Urinary bladder (tissue), 4 donors: ENCODE results near the gene NDUFS4. TPM values are rescaled to one million over a fixed set of nuclear protein-coding genes. Genes with fewer than 3 reads are reported as not detected.
"Not testable (repeated sequence)": the region's sequence is repeated elsewhere in the genome, so short reads cannot be mapped to it uniquely, and the experiment has no call there.

Experiments
- DNase-seq: peaks from one replicate; pipeline ENCODE4 v3.0.0-alpha.2; 2015; ENCODE audit errors: extremely low spot score
- H3K27ac ChIP-seq: one replicate; pipeline ENCODE4 v1.5.1; 2013; ENCODE audit warnings: low read depth, mild to moderate bottlenecking, moderate library complexity
- H3K36me3 ChIP-seq: one replicate; pipeline ENCODE4 v1.6.1; 2013; ENCODE audit warnings: mild to moderate bottlenecking, moderate library complexity; ENCODE audit not compliant: insufficient read depth
- H3K4me1 ChIP-seq: one replicate; pipeline ENCODE4 v1.6.1; 2013; ENCODE audit warnings: mild to moderate bottlenecking, moderate library complexity; ENCODE audit not compliant: insufficient read depth
- H3K4me3 ChIP-seq: one replicate; pipeline ENCODE4 v1.5.1; 2013; ENCODE audit warnings: low read depth, low read length
- WGBS: extraction: QIAGEN DNeasy Blood & Tissue Kit; methylation state at CpG from one replicate; pipeline ENCODE4 v1.1.7; 2013; 5-methylcytosine and 5-hydroxymethylcytosine counted together
- polyA plus RNA-seq: library from polyadenylated mRNA; stranded (reverse); fragments of 200-250 nt; gene quantifications from one replicate; pipeline ENCODE4 v1.2.3, GENCODE V29; 2013
- total RNA-seq: library from RNA; depleted of rRNA; stranded (reverse); fragments of >200 nt; gene quantifications from one replicate; pipeline ENCODE4 v1.2.3, GENCODE V29; 2014
- donor health status: healthy with polysubstance abuse.
- donor health status: healthy.

The NDUFS4 gene
- total and polyA plus RNA-seq, 2 donors = 105 to 107 TPM

DNA sequence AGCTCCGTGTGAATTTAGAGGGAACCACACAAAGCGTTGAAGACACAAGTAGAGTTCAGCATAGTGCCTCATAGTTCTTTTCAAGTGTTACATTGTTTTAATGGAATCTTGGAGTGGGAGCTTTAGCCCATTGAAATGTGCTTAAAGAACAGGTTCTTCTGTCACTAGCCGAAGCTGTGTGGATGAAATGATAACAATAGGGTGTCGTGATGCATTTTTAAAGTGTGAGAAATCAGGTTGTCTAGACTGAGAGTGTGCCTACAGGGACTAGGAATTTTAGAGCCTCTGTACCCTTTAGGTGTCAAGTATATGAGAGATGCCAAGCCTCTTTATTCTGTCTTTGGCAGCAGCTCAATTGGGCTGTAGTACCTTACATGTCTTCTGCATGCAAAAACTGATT is 83.0 kb downstream of the NDUFS4 start:
- H3K4me3 ChIP-seq = no peak overlapping the region
- 84% methylated on average over 4 of the region's 4 CpGs for WGBS
- H3K4me1 ChIP-seq = no peaks in the 10 kb centered on the region
- H3K36me3 ChIP-seq = no peaks in the 10 kb centered on the region
- H3K27ac ChIP-seq = no peak overlapping the region
- no peak for DNase-seq

DNA sequence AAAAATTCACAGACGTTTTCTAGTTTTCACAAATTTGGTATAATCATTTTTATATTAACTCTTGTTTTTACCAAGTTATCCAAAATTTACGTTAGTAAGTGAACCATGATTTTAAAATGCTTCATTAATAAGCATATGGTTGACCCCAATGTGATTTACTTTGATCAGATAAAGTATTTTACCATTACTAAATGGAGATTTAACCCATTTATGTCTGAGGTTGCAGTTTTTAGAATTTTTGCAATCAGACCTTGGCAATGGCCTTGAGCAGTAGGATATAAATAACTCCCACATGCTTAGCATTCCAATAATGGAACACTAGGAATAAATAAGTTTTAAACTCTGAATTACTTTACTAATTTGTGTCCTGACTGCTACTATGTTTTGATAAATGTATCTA is 84.6 kb downstream of the NDUFS4 start:
- no peak overlapping the region for H3K4me3 ChIP-seq
- 70% methylated on average over 2 of the region's 2 CpGs for WGBS
- H3K36me3 ChIP-seq = no peaks in the 10 kb centered on the region
- no peaks in the 10 kb centered on the region for H3K4me1 ChIP-seq
- no peak overlapping the region for H3K27ac ChIP-seq
- no peak for DNase-seq

DNA sequence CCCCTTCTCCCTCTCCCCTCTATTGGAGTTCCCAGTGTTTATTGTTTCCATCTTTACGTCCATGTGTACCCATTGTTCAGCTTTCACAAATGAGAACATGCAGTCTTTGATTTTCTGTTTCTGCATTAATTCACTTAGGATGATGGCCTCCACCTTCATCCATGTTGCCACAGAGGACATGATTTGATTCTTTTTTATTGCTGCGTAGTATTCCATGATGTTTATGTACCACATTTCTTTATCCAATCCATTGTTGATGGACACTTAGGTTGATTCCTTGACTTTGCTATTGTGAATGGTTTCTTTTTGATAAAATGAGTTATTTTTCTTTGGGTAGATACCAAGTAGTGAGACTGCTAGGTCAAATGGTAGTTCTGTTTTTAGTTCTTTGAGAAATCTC is 88.9 kb downstream of the NDUFS4 start:
- H3K36me3 ChIP-seq = no peaks in the 10 kb centered on the region
- H3K4me1 ChIP-seq = no peaks in the 10 kb centered on the region
- H3K27ac ChIP-seq = no peak overlapping the region
- DNase-seq = no peak
- 98% methylated on average over 2 of the region's 2 CpGs for WGBS
- H3K4me3 ChIP-seq = no peak overlapping the region

DNA sequence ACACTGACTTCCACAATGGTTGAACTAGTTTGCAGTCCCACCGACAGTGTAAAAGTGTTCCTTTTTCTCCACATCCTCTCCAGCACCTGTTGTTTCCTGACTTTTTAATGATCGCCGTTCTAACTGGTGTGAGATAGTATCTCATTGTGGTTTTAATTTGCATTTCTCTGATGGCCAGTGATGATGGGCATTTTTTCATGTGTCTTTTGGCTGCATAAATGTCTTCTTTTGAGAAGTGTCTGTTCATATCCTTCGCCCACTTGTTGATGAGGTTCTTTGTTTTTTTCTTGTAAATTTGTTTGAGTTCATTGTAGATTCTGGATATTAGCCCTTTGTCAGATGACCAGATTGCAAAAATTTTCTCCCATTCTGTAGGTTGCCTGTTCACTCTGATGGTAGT is 100.1 kb downstream of the NDUFS4 start:
- H3K4me1 ChIP-seq, H3K4me3 ChIP-seq, DNase-seq, H3K36me3 ChIP-seq, H3K27ac ChIP-seq: not testable (repeated sequence)
- WGBS = 97% methylated on average over 4 of the region's 4 CpGs

DNA sequence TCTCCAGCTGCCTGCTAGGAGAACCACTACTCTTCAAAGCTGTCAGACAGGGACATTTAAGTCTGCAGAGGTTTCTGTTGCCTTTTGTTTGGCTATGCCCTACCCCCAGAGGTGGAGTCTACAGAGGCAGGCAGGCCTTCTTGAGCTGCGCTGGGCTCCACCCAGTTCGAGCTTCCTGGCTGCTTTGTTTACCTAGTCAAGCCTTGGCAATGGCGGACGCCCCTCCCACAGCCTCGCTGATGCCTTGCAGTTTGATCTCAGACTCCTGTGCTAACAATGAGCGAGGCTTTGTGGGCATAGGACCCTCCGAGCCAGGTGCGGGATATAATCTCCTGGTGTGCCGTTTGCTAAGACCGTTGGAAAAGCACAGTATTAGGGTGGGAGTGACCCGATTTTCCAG is 104.9 kb downstream of the NDUFS4 start:
- 95% methylated on average over 10 of the region's 11 CpGs for WGBS
- H3K36me3 ChIP-seq, H3K4me3 ChIP-seq, H3K4me1 ChIP-seq, DNase-seq, H3K27ac ChIP-seq: not testable (repeated sequence)

DNA sequence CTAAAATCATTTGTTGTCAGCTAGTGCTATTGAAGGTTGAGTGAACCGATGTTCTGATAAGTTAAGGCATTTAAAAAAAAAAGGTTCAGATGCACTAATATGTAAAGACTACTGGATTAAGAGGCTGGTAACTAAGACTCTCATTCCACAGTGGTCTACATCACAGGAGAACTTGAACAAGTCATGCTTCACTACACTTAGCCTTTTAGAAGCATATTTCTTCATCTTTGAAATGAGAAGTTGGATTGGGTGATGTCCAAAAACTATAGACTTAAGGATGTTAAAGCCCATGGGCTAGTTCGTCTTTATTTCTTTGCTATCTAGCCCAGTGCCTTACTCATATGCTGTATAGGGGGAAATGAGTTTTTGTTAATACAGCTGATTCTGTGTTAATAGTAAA is 107.2 kb downstream of the NDUFS4 start:
- H3K27ac ChIP-seq = no peak overlapping the region
- no peak for DNase-seq
- H3K4me1 ChIP-seq = peaks cover 1% of the 10 kb centered on the region
- peaks cover 2% of the 10 kb centered on the region for H3K36me3 ChIP-seq
- 97% methylated on average over 2 of the region's 2 CpGs for WGBS
- no peak overlapping the region for H3K4me3 ChIP-seq

DNA sequence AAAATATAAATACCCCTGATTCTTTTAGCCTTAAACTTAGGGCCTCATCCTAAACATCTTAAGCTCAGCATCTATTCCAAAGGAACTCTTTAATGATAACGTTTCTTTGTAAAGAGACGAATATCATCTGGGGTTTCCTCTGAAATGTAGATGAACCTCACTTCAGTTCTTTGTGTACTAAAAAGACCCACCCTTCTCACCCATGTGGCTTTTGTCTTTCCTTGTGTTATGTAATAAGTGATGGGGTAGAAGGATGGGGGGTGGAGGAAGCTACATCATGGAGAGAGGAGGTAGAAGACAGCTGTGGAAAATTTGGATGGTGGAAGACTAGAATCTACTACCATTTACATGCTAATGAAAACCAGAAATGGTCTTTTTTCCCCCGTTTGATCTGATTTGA is 111.0 kb downstream of the NDUFS4 start:
- WGBS = 76% methylated on average over 3 of the region's 3 CpGs
- no peaks in the 10 kb centered on the region for H3K36me3 ChIP-seq
- no peak overlapping the region for H3K27ac ChIP-seq
- no peak for DNase-seq
- H3K4me3 ChIP-seq = no peak overlapping the region
- H3K4me1 ChIP-seq = peaks cover 1% of the 10 kb centered on the region

DNA sequence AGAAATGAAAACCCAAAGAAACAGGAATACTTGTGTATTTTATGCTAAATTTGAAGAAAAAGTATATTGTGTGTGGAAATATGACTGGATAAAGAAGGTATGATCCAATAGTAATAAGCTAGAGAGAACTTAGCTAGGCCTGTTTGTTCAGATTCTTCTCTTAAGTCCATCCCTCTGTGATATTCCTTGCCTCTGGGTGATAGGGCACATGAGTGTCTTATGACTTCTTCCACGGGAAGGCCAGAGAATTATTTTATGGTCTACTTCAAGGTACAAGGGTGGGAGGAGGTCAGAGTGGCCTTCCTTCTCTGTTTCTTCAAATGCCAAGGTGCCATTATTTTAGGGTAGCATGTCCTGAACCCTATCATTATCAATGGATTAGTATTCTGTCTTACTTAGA is 113.7 kb downstream of the NDUFS4 start:
- Histone ChIP-seq H3K36me3 (no peaks in the 10 kb centered on the region), H3K4me3 (no peak overlapping the region), H3K4me1 (peaks cover 1% of the 10 kb centered on the region), H3K27ac (no peak overlapping the region)
- no peak for DNase-seq
- 86% methylated on average over 1 of the region's 1 CpG for WGBS

DNA sequence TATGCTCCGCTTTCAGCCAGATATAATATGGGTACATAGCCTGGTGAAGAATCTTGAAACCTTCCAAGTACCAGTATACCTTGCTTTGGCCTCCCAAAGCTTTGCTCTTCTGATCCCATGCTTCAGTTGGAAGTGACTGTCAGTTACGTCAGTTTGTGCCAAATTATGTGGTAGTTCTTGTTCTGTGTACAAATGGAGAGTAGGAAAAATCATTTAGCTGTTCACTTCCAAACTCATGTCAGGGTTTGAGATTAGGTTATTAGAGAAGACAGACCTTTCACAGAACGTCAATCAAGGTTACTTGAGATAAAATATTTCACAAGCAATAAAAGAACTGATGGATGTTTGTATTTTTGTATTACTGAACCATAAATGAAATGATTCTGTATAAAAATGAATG is 117.2 kb downstream of the NDUFS4 start:
- Histone ChIP-seq H3K36me3 (no peaks in the 10 kb centered on the region), H3K27ac (no peak overlapping the region), H3K4me3 (no peak overlapping the region), H3K4me1 (no peaks in the 10 kb centered on the region)
- 93% methylated on average over 3 of the region's 3 CpGs for WGBS
- DNase-seq = no peak

DNA sequence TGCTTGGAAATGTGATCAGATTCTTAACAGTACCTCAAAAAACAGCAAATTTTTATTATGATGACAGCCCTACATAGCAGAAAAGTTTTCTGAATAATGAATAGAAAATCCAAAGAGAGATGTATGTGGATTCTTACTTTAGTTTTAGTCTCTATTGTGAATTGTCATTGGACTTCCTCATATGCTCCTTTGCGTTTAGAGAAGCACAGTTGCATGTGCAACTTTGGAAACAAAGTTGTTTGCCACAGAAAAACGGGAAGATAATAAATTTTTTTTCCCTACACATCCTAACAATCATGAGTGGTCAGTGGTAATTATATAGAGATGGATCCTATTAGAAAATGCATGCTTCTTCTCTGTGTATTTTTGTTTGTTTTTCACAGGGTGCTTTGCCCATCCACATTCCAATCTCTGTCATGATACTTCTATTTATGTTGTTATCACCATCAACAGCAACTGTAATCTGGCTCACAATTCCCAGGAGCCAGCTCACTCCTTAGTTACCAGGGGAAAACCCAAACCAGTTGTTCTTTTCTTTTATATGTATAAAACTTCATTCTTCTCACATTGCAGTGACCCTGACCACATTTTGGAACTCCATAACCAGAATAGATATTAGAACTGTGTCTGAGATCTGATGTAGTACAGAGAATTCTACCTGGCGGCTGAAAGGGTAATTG is 118.7 kb downstream of the NDUFS4 start:
- no peak overlapping the region for H3K4me3 ChIP-seq
- no peak for DNase-seq
- H3K36me3 ChIP-seq = no peaks in the 10 kb centered on the region
- 84% methylated on average over 3 of the region's 3 CpGs for WGBS
- H3K27ac ChIP-seq = no peak overlapping the region
- H3K4me1 ChIP-seq = no peaks in the 10 kb centered on the region

DNA sequence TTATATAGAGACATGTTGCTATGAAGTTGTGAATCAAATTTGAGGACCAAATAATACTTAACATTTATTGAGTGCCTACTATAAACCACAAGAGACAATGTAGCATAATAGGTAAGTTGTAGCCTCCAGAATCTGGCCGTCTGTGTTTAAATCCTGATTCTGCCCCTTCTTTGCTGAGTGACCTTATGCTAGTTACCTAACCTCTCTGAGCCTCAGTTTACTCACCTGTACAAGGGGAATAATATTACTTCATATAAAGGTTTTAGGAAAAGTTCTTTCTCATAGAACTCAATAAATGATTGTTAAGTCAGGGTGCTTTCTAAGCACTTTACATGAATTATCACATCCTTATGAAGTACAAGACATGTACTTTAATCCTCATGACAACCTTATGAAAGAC is 120.6 kb downstream of the NDUFS4 start:
- H3K4me3 ChIP-seq = no peak overlapping the region
- DNase-seq = no peak
- no peaks in the 10 kb centered on the region for H3K4me1 ChIP-seq
- 98% methylated on average over 1 of the region's 1 CpG for WGBS
- H3K36me3 ChIP-seq = no peaks in the 10 kb centered on the region
- H3K27ac ChIP-seq = no peak overlapping the region

DNA sequence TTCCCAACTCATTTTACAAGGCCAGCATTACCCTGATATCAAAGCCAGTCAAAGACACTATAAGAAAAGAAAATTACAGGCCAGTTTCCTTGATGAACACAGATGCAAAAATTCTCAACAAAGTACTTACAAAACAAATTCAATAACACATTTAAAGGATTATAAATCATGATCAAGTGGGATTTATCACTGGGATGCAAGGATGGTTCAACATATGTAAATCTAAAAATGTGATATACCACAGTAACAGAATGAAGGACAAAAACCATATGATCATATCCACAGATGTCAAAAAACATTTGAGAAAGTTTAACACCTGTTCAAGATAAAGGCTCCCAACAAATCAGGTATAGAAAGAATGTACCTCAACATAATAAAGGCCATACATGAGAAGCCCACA is 130.6 kb downstream of the NDUFS4 start:
- no peak for DNase-seq
- H3K36me3 ChIP-seq = no peaks in the 10 kb centered on the region
- no peaks in the 10 kb centered on the region for H3K4me1 ChIP-seq
- H3K4me3 ChIP-seq = no peak overlapping the region
- no peak overlapping the region for H3K27ac ChIP-seq

DNA sequence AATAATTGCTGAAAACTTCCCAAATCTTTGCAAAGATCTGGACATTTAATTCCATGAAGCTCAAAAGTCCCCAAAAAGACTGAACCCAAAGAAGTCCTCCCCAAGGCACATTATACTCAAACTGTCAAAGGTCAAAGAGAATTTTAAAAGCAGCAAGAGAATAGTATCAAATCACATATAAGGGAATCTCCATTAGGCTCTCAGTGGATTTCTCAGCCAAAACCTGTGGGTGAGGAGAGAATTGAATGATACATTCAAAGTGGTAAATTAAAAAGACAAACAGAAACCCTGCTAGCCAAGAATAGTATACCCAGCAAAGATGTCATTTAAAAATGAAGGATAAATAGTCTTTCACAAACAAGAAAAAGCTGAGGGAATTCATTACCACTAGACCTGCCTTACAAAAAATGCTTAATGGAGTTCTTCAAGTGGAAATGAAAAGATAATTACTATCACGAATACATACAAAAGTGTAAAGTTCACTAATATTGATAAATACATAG is 134.1 kb downstream of the NDUFS4 start:
- WGBS = 100% methylated on average over 1 of the region's 1 CpG
- Histone ChIP-seq H3K36me3 (no peaks in the 10 kb centered on the region), H3K4me1 (no peaks in the 10 kb centered on the region), H3K4me3 (no peak overlapping the region), H3K27ac (no peak overlapping the region)
- DNase-seq = no peak

DNA sequence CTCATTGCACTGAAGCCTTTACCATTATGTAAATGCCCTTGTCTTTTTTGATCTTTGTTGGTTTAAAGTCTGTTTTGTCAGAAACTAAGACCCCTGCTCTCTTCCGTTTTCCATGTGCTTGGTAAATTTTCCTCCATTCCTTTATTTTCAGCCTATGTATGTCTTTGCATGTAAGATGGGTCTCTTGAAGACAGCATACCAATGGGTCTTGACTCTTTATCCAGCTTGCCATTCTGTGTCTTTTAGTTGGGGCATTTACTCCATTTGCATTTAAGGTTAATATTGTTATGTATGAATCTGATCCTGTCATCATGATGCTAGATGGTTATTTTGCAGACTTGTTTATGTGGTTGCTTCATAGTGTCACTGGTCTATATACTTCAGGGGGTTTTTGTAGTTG is 150.0 kb downstream of the NDUFS4 start:
- 93% methylated on average over 1 of the region's 1 CpG for WGBS
- not testable (repeated sequence) for H3K4me3 ChIP-seq, DNase-seq, H3K36me3 ChIP-seq, H3K27ac ChIP-seq, H3K4me1 ChIP-seq

DNA sequence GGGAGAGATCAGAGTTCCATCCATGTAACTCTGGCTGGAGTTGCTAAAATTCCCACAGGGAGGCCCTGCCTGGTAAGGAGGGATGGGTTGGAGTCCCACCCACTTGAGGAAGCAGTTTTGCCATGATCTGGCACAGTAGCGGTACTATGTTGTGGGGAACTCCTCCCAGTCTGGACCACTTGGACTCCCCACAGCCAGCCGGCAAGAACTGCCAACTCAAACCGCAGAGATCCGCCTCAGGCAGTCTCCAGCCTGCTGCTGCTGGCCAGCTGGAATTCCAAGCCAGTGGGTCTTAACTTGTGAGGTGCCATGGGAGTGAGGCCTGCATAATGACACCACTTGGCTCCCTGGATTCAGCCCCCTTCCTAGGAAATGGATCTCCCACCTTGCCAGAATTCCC is 151.9 kb downstream of the NDUFS4 start:
- Histone ChIP-seq H3K4me1 (no peaks in the 10 kb centered on the region), H3K27ac (no peak overlapping the region), H3K4me3 (no peak overlapping the region), H3K36me3 (no peaks in the 10 kb centered on the region)
- 91% methylated on average over 4 of the region's 4 CpGs for WGBS
- no peak for DNase-seq
